HEK293 (cell line): ENCODE data around the gene WASF2.
A peak's percentile ranks its signal among the peaks of the same experiment; 100 is the strongest.

ENCODE experiments used
- BCL11A ChIP-seq: fragments of 450-650 bp; formaldehyde crosslinking; IDR thresholded peaks from 2 replicates; pipeline ENCODE4 v1.5.1; 2016; ENCODE audit warnings: low read depth, missing biosample characterization, missing genetic modification characterization
- GFI1B ChIP-seq: fragments of 450-650 bp; formaldehyde crosslinking; IDR thresholded peaks from 2 replicates; pipeline ENCODE4 v1.5.1; 2016; ENCODE audit warnings: missing biosample characterization, missing genetic modification characterization
- KLF1 ChIP-seq: fragments of 450-650 bp; formaldehyde crosslinking; IDR thresholded peaks from 2 replicates; pipeline ENCODE4 v1.5.1; 2016; ENCODE audit warnings: missing biosample characterization, missing genetic modification characterization
- KLF17 ChIP-seq: fragments of 450-650 bp; formaldehyde crosslinking; IDR thresholded peaks from 2 replicates; pipeline ENCODE4 v1.5.1; 2016; ENCODE audit warnings: missing biosample characterization, missing genetic modification characterization
- PATZ1 ChIP-seq: fragments of 450-650 bp; formaldehyde crosslinking; IDR thresholded peaks from 2 replicates; pipeline ENCODE4 v1.5.1; 2016; ENCODE audit warnings: missing biosample characterization, missing genetic modification characterization
- SCRT1 ChIP-seq: fragments of 450-650 bp; formaldehyde crosslinking; IDR thresholded peaks from 2 replicates; pipeline ENCODE4 v1.5.1; 2016; ENCODE audit warnings: missing biosample characterization, missing genetic modification characterization, borderline replicate concordance
- TRIM28 ChIP-seq: IDR thresholded peaks from 2 replicates; pipeline ENCODE4 v1.6.1; 2011; ENCODE audit warnings: low read length, control low read depth, borderline replicate concordance
- ZBTB10 ChIP-seq: fragments of 450-650 bp; formaldehyde crosslinking; IDR thresholded peaks from 2 replicates; pipeline ENCODE4 v1.5.1; 2016; ENCODE audit warnings: missing biosample characterization, missing genetic modification characterization
- ZNF10 ChIP-seq: fragments of 450-650 bp; formaldehyde crosslinking; IDR thresholded peaks from 2 replicates; pipeline ENCODE4 v1.5.1; 2017; ENCODE audit warnings: missing biosample characterization, missing genetic modification characterization
- ZNF112 ChIP-seq: fragments of 450-650 bp; formaldehyde crosslinking; IDR thresholded peaks from 2 replicates; pipeline ENCODE4 v1.5.0; 2017; ENCODE audit warnings: missing biosample characterization, missing genetic modification characterization
- ZNF132 ChIP-seq: fragments of 450-650 bp; formaldehyde crosslinking; IDR thresholded peaks from 2 replicates; pipeline ENCODE4 v1.5.1; 2017; ENCODE audit warnings: missing biosample characterization, missing genetic modification characterization, borderline replicate concordance
- ZNF2 ChIP-seq: fragments of 450-650 bp; formaldehyde crosslinking; IDR thresholded peaks from 2 replicates; pipeline ENCODE4 v1.5.1; 2016; ENCODE audit warnings: missing biosample characterization, missing genetic modification characterization
- ZNF211 ChIP-seq: fragments of 450-650 bp; formaldehyde crosslinking; IDR thresholded peaks from 2 replicates; pipeline ENCODE4 v1.5.1; 2016; ENCODE audit warnings: low read depth, missing biosample characterization, missing genetic modification characterization
- ZNF23 ChIP-seq: fragments of 450-650 bp; formaldehyde crosslinking; IDR thresholded peaks from 2 replicates; pipeline ENCODE4 v1.5.1; 2016; ENCODE audit warnings: missing biosample characterization, missing genetic modification characterization, borderline replicate concordance
- ZNF248 ChIP-seq: fragments of 450-650 bp; formaldehyde crosslinking; IDR thresholded peaks from 2 replicates; pipeline ENCODE4 v1.5.1; 2017; ENCODE audit warnings: missing biosample characterization, missing genetic modification characterization
- ZNF311 ChIP-seq: fragments of 450-650 bp; formaldehyde crosslinking; IDR thresholded peaks from 2 replicates; pipeline ENCODE4 v1.5.1; 2017; ENCODE audit warnings: missing biosample characterization, missing genetic modification characterization, borderline replicate concordance
- ZNF350 ChIP-seq: fragments of 450-650 bp; formaldehyde crosslinking; IDR thresholded peaks from 2 replicates; pipeline ENCODE4 v1.5.0; 2017; ENCODE audit warnings: missing biosample characterization, mild to moderate bottlenecking, missing genetic modification characterization
- ZNF398 ChIP-seq: fragments of 450-650 bp; formaldehyde crosslinking; IDR thresholded peaks from 2 replicates; pipeline ENCODE4 v1.5.1; 2017; ENCODE audit warnings: missing biosample characterization, missing genetic modification characterization
- ZNF529 ChIP-seq: fragments of 450-650 bp; formaldehyde crosslinking; IDR thresholded peaks from 2 replicates; pipeline ENCODE4 v1.5.1; 2017; ENCODE audit warnings: missing genetic modification characterization, missing biosample characterization; ENCODE audit not compliant: insufficient replicate concordance
- ZNF561 ChIP-seq: fragments of 450-650 bp; IDR thresholded peaks from 2 replicates; pipeline ENCODE4 v1.5.1; 2018; ENCODE audit warnings: missing biosample characterization, missing genetic modification characterization, borderline replicate concordance
- ZNF600 ChIP-seq: fragments of 450-650 bp; formaldehyde crosslinking; IDR thresholded peaks from 2 replicates; pipeline ENCODE4 v1.5.1; 2016; ENCODE audit warnings: missing biosample characterization, missing genetic modification characterization
- ZNF610 ChIP-seq: fragments of 450-650 bp; formaldehyde crosslinking; IDR thresholded peaks from 2 replicates; pipeline ENCODE4 v1.5.1; 2016; ENCODE audit warnings: missing biosample characterization, missing genetic modification characterization, borderline replicate concordance
- ZNF654 ChIP-seq: fragments of 450-650 bp; formaldehyde crosslinking; IDR thresholded peaks from 2 replicates; pipeline ENCODE4 v1.5.1; 2016; ENCODE audit warnings: low read depth, missing biosample characterization, missing genetic modification characterization
- ZNF76 ChIP-seq: fragments of 450-650 bp; formaldehyde crosslinking; IDR thresholded peaks from 2 replicates; pipeline ENCODE4; 2016; ENCODE audit warnings: low read depth, missing biosample characterization, missing genetic modification characterization, borderline replicate concordance
- ZSCAN16 ChIP-seq: fragments of 450-650 bp; formaldehyde crosslinking; IDR thresholded peaks from 2 replicates; pipeline ENCODE4 v1.5.1; 2016; ENCODE audit warnings: missing biosample characterization, missing genetic modification characterization
- TF ChIP-seq, protein P1 (sequence below): fragments of 450-650 bp; formaldehyde crosslinking; IDR thresholded peaks from 2 replicates; pipeline ENCODE4 v1.5.1; 2016; ENCODE audit warnings: missing biosample characterization, missing genetic modification characterization
- TF ChIP-seq, protein P2 (sequence below): fragments of 450-650 bp; formaldehyde crosslinking; IDR thresholded peaks from 2 replicates; pipeline ENCODE4 v1.5.1; 2017; ENCODE audit warnings: missing biosample characterization, mild to moderate bottlenecking, missing genetic modification characterization, moderate library complexity

The WASF2 gene

DNA sequence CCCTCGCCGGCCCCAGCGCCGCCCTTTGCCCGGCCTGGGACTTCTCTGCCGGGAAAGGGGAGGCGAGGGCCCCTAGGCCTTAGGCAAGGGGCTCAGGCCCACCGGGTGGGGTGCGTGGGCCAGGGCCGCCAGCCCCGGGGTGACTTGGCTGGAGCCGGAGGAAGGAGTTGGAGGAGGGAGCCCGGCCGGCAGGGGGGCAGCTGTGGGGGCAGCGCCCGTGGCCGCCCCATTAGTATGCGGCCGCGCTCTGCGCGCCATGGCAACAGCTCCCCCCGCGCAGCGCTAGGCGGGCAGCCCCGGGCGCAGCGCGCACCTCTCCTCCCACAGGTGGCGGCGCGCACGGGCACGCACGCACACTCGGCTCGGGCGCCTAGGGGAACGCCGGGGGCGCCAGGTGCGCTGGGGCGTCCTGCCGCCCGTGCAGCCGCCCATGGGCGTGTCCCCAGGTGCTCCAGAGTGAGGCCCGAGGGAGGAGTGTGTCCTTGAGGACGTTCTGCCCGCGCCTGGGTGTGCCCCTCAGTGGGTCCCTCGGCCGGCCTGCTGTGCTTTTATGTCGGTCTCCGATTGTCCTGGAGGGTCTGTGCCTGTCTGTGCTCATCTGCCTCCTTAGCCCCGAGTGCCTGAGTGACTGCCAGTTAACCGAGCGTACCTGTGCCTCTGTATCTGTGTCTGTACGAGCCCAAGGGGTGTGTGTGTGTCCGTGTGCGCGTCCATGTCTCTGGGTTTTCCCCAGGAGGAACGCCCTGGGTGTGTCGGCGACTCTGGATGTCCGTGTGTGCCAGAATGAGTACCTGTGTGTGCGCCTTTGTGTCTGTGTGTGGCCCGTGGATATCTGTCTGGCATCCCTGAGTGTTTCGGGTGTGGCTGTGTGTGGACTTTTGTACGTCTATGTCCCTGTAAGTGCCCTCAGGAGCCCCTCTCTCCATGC lies 38.2 kb upstream of the WASF2 start (continued):
- no peak for TF ChIP-seq SCRT1
- no peak for TF ChIP-seq ZNF112 (tag by site-specific recombination)
- TF ChIP-seq ZNF311: no peak
- TF ChIP-seq ZNF76 (tag by site-specific recombination): 0 out of 2 replicates have a peak, but pooled peaks have one; percentile 19
- TF ChIP-seq ZNF10 (tag by site-specific recombination): no peak
- TF ChIP-seq KLF17 (tag by site-specific recombination): no peak
- TF ChIP-seq TRIM28: no peak
- TF ChIP-seq ZNF610 (tag by site-specific recombination): no peak
- peak; percentile 73 for TF ChIP-seq ZNF600 (tag by site-specific recombination)
- peak; percentile 21; the same call in 1 of the 2 replicates for TF ChIP-seq ZBTB10 (tag by site-specific recombination)
- TF ChIP-seq KLF1: peak; percentile 97
- no peak for TF ChIP-seq ZNF2 (tag by site-specific recombination)
- no peak for TF ChIP-seq ZNF23
- TF ChIP-seq ZNF132 (tag by site-specific recombination): no peak
- peak; percentile 97 for TF ChIP-seq ZNF398 (tag by site-specific recombination)
- no peak for TF ChIP-seq GFI1B (tag by site-specific recombination)
- peak; percentile 42; the same call in 1 of the 2 replicates for TF ChIP-seq PATZ1 (tag by site-specific recombination)
- TF ChIP-seq ZNF561 (tag by site-specific recombination): peak; percentile 72
- TF ChIP-seq, protein P1, sequence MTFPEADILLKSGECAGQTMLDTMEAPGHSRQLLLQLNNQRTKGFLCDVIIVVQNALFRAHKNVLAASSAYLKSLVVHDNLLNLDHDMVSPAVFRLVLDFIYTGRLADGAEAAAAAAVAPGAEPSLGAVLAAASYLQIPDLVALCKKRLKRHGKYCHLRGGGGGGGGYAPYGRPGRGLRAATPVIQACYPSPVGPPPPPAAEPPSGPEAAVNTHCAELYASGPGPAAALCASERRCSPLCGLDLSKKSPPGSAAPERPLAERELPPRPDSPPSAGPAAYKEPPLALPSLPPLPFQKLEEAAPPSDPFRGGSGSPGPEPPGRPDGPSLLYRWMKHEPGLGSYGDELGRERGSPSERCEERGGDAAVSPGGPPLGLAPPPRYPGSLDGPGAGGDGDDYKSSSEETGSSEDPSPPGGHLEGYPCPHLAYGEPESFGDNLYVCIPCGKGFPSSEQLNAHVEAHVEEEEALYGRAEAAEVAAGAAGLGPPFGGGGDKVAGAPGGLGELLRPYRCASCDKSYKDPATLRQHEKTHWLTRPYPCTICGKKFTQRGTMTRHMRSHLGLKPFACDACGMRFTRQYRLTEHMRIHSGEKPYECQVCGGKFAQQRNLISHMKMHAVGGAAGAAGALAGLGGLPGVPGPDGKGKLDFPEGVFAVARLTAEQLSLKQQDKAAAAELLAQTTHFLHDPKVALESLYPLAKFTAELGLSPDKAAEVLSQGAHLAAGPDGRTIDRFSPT: peak; percentile 39; the same call in 1 of the 2 replicates
- TF ChIP-seq ZNF350 (tag by site-specific recombination): no peak
- TF ChIP-seq BCL11A (tag by site-specific recombination): no peak
- no peak for TF ChIP-seq ZSCAN16 (tag by site-specific recombination)
- TF ChIP-seq ZNF529 (tag by site-specific recombination): no peak
- no peak for TF ChIP-seq ZNF248 (tag by site-specific recombination)
- TF ChIP-seq ZNF211 (tag by site-specific recombination): no peak
- TF ChIP-seq, protein P2, sequence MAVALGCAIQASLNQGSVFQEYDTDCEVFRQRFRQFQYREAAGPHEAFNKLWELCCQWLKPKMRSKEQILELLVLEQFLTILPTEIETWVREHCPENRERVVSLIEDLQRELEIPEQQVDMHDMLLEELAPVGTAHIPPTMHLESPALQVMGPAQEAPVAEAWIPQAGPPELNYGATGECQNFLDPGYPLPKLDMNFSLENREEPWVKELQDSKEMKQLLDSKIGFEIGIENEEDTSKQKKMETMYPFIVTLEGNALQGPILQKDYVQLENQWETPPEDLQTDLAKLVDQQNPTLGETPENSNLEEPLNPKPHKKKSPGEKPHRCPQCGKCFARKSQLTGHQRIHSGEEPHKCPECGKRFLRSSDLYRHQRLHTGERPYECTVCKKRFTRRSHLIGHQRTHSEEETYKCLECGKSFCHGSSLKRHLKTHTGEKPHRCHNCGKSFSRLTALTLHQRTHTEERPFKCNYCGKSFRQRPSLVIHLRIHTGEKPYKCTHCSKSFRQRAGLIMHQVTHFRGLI (tag by site-specific recombination): no peak
- TF ChIP-seq ZNF654: no peak
